Measurements from ENCODE around the gene PDE2A.

The PDE2A gene

GRCh38 chr11:72683782-72684200, 9.6 kb upstream of the PDE2A start:
- ATAC-seq: peak; percentile 81
- TF ChIP-seq TOX (CRISPR knock-in tag; IDR thresholded peaks at IDR 0.05; ENCODE audit: borderline replicate concordance) (no peak), ZFP30 (CRISPR knock-in tag; IDR thresholded peaks at IDR 0.05) (no peak), ESRRG (CRISPR knock-in tag; IDR thresholded peaks at IDR 0.05) (no peak), ZNF70 (CRISPR knock-in tag; IDR thresholded peaks at IDR 0.05) (no peak), CREB5 (CRISPR knock-in tag; IDR thresholded peaks at IDR 0.05; ENCODE audit: low read depth) (no peak), CSRNP3 (CRISPR knock-in tag; IDR thresholded peaks at IDR 0.05) (no peak), PATZ1 (CRISPR knock-in tag; IDR thresholded peaks at IDR 0.05; ENCODE audit: borderline replicate concordance) (no peak), ZNF8 (CRISPR knock-in tag; IDR thresholded peaks at IDR 0.05) (no peak), ZFP3 (CRISPR knock-in tag; IDR thresholded peaks at IDR 0.05) (no peak), OSR1 (CRISPR knock-in tag; IDR thresholded peaks at IDR 0.05) (no peak), ARNTL (CRISPR knock-in tag; IDR thresholded peaks at IDR 0.05; ENCODE audit: borderline replicate concordance, low read depth) (no peak), PPARA (CRISPR knock-in tag; IDR thresholded peaks at IDR 0.05; ENCODE audit: borderline replicate concordance) (no peak), BACH2 (CRISPR knock-in tag; IDR thresholded peaks at IDR 0.05; ENCODE audit: borderline replicate concordance) (no peak), CSDC2 (CRISPR knock-in tag; IDR thresholded peaks at IDR 0.05) (no peak), SNAI2 (CRISPR knock-in tag; IDR thresholded peaks at IDR 0.05) (no peak), ISL1 (CRISPR knock-in tag; IDR thresholded peaks at IDR 0.05) (no peak)

GRCh38 chr11:72682858-72683243, 8.6 kb upstream of the PDE2A start:
- ATAC-seq: no peak
- TF ChIP-seq TSHZ2 (CRISPR knock-in tag; IDR thresholded peaks at IDR 0.05) (no peak), ISL1 (CRISPR knock-in tag; IDR thresholded peaks at IDR 0.05) (no peak), ZFP30 (CRISPR knock-in tag; IDR thresholded peaks at IDR 0.05) (no peak), SNAI2 (CRISPR knock-in tag; IDR thresholded peaks at IDR 0.05) (no peak), BACH2 (CRISPR knock-in tag; IDR thresholded peaks at IDR 0.05; ENCODE audit: borderline replicate concordance) (no peak), PPARA (CRISPR knock-in tag; IDR thresholded peaks at IDR 0.05; ENCODE audit: borderline replicate concordance) (no peak), ZFP3 (CRISPR knock-in tag; IDR thresholded peaks at IDR 0.05) (no peak), OSR1 (CRISPR knock-in tag; IDR thresholded peaks at IDR 0.05) (no peak), ZNF8 (CRISPR knock-in tag; IDR thresholded peaks at IDR 0.05) (no peak), POU6F1 (CRISPR knock-in tag; IDR thresholded peaks at IDR 0.05; ENCODE audit: borderline replicate concordance, low read depth) (no peak), GLIS3 (CRISPR knock-in tag; IDR thresholded peaks at IDR 0.05) (no peak), CREB5 (CRISPR knock-in tag; IDR thresholded peaks at IDR 0.05; ENCODE audit: low read depth) (no peak), PATZ1 (CRISPR knock-in tag; IDR thresholded peaks at IDR 0.05; ENCODE audit: borderline replicate concordance) (no peak), CSDC2 (CRISPR knock-in tag; IDR thresholded peaks at IDR 0.05) (no peak)

All from SK-N-SH treated with all-trans-retinoic acid at 6 μM for 48 hours (cell line).